GM21737 (cell line): ENCODE measurements around the gene ZGPAT.
"Not testable (repeated sequence)": the region's sequence is repeated elsewhere in the genome, so short reads cannot be mapped to it uniquely, and the experiment has no call there.

ENCODE experiments used
- ATAC-seq: cut with Tn5 transposase; IDR thresholded peaks from one replicate; pipeline ENCODE4 v1.9.1; 2021; ENCODE audit warnings: mild to moderate bottlenecking, moderate library complexity; ENCODE audit not compliant: unreplicated experiment

Gene ZGPAT

DNA sequence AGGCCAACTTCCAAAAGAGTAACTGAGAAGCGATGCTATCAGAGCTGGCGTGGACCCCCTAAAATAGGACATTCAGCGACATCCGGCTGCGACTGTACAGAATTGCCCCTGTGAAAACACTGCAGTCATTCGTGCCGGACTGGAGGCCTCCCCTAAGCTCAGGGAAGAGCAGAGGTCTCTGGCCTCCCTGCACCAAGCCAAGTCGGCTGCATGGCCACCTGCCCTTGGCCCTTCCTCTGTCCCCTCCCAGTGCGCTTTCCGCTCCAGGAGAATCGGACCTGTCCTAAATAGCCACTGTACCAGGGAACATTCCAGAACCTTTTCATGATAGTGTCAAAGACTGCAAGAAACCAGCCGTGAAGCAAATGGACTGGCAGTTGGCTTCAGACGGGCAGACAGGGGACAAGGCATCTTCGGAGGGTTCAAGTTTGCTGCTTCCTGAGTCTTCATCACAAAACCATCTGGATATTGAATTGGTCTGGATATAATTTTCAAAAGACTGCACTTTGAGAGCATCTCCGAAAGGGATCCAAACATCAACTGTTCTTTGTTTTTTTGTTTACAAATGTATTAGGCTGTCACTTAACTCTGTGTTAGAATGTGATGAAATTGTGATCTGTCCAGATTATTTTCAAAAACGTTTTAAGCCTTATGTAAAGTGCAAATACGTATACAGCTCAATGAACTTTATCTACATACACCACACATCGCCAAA, 48.3 kb downstream of the ZGPAT start:
- no peak for ATAC-seq

DNA sequence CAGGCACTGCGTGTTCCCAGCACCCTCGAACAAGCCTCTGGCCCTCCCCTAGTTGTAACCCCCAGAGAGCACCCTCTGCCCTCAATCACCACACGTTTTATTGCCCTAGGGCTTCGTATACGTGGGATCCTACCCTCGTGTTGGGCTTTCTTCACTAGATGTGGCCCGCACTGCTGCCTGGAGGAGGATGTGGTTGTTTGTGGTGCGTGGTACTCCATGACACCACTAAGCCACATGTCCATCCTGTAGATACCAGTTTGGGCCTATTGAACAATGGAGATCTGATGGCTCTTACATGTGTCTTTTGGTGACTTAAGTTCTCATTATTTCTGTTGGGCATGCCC, 48.8 kb downstream of the ZGPAT start:
- ATAC-seq = no peak

DNA sequence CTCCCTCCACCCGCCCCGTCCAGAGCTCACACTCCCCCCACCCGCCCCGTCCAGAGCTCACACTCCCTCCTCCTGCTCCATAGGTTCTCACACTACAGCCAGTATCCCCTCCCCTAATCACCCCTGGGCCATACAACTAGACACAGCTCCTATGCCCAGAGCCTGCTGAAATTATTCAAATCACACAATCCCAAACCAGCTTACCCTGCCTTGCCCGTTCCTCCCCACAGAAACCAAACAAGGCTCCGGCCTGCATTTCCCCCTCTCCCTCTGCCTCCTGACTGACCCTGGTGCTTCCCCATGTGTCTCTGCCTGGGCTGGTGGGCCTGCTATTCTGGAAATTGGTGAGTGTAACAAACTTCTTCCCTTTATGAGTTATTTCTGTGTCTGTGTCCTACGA, 50.3 kb downstream of the ZGPAT start:
- no peak for ATAC-seq

- ATAC-seq = no peak
Observed at GRCh38 chr20:63759377-63759901, 51.6 kb downstream of the ZGPAT start.

DNA sequence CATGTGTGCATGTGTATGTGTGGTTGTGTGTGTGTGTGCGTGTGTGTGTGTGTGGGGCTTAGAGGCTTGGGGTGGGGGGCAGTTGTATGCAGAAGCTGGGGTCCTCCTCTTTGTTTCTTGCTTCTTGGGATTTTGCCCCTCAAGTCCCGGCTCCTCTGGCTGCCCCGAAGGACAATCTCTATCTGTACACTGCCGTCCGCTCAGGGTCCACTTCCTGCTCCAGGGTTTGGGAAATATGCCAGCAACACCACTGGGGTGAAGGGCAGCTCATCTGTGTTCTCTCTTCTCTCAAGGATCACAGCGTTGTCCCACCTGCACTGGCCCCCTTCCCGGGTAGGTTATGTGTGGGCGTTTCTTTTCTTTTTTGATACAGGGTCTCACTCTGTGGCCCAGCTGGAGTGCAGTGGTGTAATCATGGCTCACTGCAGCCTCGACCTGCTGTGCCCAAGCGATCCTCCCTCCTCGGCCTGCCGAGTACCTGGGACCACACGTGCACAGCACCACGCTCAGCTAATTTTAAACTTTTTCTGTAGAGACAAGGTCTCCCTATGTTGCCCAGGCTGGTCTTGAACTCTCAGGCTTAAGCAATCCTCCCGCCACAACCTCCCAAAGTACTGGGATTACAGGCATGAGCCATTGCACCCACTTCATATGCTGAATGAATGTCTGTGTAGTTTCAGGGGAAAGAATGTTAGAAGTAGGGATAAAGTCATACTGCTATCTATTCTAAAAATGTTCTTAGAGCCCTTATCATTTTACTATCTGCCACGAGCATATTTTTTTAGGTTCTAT, 57.4 kb downstream of the ZGPAT start:
- no peak for ATAC-seq

DNA sequence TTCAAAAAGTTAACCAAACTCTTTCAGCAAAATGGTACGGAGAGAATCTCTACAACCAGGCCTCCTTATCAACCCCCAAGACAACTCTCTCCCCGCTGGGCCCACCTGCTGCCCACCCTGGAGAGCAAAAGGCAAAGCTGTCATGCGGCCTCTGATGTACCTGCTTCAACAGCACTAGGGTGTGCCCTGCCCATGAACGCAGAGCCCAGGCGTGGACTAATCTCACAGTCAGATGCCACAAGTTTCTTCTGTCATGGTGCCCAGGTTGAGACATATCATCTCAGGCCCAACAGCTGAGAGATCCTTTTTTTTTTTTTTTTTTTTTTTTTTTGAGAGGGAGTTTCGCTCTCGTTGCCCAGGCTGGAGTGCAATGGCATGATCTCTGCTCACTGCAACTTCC, 58.1 kb downstream of the ZGPAT start:
- no peak for ATAC-seq

DNA sequence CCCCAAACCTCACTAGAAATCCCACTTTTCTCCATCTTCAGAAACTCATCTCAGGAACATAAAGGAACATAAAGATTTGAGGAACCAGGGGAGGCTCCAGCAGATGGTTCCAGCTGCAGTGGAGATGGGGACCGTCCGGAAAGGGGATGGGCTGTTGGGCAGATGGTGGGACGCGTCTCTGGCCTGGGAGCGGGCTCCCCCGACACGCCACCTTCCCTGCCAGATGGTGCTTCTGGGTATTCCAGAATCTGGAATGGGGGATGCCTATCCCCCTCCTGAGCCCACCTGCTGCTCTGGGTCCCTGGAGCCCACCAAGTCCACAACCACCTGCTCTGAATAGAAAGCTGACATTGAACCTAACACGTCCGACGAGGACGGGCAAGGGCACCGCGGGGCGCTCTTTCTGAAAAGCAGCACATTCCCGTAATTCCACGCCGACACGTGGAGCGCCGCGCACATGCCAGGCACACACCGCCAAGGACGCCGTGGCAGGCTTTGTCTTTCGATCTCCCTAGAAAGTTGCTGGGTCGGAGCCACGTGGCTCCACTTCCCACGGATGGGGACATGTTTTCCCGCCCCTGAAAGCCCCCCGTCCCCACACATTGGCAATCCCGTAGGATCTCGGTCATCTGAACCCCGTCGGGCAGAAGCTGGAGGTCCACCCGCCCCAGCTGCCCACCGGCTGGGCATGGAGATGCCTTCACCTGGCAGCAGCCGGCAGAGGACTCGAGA, 59.0 kb downstream of the ZGPAT start:
- ATAC-seq = no peak

DNA sequence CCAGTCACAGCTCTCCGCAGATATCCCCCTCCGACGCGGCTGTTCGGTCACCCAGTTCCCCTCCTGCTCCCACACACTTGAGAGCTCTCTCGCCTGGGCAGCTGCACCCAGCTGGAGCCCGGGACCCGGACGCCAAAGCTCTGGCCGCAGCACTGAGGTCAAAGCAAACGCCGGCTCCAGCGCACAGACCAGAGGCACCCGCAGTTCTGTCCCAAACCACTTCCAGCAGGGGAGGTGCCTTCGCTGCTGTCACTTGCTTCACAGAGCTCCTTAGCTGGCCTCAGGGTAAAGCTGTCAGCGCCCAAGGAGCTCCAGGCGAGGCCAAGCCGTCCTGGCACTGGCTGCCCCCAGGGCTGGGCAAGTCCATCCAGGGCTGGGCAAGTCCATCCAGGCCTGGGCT, 59.6 kb downstream of the ZGPAT start:
- ATAC-seq = no peak

DNA sequence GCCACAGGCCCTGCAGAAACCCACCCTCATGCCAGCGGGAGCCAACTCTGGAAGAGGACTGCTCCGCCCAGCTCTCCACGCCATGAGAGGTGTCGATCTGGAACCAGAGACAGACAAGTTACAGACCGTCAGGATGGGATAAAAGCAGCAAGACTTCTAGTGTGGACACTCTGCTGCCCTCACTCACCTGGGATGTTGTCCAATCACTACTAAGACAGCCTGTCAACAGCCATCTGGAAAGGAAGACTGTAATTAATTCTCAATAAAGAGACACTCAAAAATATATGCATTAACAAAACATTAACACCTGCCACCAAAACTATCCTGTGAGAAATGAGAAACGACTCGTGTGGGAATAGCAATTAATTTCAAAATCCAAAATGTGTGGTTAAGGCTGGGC, 60.0 kb downstream of the ZGPAT start:
- ATAC-seq = no peak

DNA sequence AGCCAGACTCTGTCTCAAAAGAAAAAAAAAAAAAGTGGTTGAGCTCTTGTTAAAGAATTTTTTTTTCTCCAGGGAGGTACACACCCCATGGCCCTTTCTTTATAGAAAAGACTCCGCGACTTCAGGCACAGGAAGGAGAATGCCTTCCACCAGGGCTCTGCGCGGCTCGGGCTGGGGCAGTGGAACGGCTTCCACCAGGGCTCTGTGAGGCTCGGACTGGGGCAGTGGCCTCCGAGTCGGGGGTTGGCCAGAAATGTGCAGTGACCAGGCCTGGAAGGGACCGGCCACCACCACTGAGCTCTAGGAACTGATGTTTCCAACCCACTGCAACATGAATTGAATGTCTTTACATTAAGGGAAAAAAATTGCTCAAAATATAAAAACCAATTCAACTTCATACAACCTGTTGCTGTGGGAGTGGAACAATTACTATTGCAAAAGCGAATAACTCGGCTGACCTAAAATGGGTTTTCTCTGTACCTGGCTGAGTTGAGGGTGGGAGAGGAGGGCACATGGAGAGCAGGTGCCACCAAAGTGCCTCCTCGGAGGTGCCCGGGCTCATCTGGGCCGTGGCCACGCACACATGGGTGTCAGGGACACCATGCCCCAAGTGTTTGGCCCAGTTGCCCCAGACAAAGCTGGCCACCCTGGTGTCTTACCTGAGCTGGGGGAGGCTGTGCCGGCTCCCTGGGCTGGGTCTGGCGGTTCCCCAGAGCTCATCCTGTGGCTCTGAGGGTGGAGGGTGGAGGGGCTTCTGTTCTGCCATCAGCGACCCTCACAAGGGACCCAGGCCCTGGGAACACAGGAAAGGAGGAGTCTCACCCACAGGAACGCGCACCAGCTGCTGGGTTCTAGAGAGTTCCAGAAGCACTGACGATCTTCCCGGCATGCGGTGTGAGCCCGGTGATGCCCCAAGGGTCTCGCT, 61.0 kb downstream of the ZGPAT start:
- no peak for ATAC-seq

- ATAC-seq = no peak
Observed at GRCh38 chr20:63769891-63770474, 62.1 kb downstream of the ZGPAT start.

- no peak for ATAC-seq
Observed at GRCh38 chr20:63771046-63771707, 63.3 kb downstream of the ZGPAT start.

GRCh38 chr20:63772781-63773518, 65.1 kb downstream of the ZGPAT start:
- ATAC-seq = no peak

DNA sequence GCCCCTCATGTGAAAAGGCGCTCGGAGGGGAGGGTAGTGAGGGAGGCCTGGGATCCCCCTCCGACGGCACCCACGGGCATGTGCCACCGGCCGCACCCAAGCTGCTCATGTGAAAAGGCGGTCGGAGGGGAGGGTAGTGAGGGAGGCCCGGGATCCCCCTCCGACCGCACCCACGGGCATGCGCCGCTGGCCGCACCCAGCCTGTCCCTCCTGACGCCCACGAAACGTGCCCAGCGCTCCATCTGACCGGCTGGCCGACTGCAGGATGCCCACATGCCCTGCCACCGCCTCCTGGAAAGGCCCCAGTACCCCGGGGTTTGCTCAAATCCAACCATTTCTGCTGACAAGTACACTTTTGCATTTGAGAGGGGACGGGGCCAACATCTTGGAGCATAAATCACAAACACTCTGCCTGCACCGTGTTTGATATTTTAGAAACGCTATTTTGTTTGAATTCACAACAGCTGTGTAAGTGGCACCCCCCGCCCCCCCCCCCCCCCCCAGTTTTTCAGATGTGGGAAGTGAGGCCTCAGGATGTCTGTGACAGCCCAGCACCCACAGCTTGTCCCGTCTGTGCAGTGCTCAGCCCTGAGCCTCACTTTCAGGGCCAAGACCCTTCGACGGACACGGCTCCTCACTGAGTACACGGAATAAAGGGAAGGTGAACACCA, 65.9 kb downstream of the ZGPAT start:
- no peak for ATAC-seq

DNA sequence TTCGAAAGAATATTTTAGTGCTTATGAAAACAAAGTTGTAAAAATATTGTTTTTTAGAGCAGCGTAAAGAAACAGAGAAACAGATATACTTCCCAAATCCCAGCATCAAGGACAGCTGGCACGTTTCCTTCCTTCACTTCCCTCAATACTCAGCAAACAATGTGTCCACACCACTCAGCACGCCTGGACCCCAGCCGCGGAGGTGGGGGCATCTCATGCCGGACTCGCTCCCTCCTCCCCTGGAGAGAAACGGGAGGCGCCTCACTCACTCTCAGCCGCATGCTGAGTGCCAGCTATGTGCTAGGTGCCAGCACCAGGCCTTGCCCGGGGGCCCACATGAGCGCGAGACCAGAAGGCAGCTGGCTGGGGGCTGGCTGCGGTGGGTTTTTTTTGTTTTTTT, 66.5 kb downstream of the ZGPAT start:
- ATAC-seq = no peak

DNA sequence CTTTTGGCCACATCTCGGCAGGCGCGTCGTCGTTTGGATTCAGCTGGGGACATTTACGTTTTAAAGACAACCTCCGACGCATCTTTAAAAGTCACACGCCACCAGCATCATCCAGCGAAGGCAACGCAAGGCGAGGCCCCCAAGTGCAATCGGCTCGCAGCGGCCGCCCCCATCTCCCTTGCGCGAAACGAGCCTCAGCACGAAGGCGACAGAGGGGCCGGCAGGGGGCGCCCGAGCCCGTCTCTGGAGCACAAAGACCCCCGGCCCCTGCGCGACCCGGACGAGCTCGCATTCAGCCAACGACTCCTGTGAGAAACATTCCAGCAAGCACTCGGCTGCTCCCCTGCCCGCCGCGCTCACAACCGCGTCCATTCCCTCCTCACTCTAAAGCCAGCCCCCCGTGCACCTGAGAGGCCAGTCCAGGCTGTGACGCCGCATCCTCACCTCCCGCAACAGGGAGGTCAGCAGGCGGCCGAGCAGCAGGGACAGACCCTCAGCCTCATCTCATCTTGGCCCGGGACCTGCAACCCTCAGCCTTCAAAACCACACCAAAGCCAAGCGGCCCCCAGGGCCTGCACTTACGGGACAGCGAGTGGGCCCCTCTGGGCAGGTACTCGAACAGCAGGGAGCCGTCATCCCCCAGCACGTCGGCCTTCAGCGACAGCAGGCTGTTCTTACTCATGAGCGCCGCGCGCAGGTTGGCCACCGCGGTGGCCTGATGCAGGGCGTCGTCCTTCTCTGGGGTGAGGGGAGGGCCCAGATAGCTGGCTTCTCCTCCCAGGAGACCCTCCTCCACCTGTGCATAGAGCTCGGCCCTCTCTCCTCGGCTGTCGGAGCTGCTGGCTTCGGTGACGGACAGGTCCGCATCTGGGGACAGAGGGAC, 67.5 kb downstream of the ZGPAT start:
- no peak for ATAC-seq

- ATAC-seq = not testable (repeated sequence)
Observed at GRCh38 chr20:63776875-63777274, 69.0 kb downstream of the ZGPAT start.

DNA sequence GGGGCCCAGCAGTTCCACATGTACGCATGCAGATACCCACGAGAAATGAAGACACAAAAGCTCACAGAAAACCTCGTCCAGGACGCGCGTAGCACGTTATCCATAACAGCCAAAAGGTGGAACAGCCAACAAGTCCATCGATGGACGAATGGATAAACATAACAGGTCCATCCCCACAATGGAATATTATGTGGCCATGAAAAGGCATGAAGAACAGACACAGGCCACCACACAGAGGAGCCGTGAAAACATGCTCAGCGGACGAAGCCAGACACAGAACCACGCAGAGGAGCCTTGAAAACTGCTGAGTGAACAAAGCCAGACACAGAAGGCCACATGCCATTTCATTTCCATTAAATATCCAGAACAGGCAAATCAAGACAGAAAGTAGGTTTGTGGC, 69.8 kb downstream of the ZGPAT start:
- no peak for ATAC-seq
